Activated CD8-positive, alpha-beta memory T cell treated with anti-CD3 and anti-CD28 coated beads, Interleukin-2, amount 50 U/mL, for 4 hours (primary cell): ENCODE results near the gene HSPG2.

ENCODE experiments used
- DNase-seq: peaks from one replicate; pipeline ENCODE4 v3.0.0-alpha.2; 2020

HSPG2 gene

GRCh38 chr1:21859669-21860179, 77.4 kb downstream of the HSPG2 start:
- DNase-seq: no peak

DNA sequence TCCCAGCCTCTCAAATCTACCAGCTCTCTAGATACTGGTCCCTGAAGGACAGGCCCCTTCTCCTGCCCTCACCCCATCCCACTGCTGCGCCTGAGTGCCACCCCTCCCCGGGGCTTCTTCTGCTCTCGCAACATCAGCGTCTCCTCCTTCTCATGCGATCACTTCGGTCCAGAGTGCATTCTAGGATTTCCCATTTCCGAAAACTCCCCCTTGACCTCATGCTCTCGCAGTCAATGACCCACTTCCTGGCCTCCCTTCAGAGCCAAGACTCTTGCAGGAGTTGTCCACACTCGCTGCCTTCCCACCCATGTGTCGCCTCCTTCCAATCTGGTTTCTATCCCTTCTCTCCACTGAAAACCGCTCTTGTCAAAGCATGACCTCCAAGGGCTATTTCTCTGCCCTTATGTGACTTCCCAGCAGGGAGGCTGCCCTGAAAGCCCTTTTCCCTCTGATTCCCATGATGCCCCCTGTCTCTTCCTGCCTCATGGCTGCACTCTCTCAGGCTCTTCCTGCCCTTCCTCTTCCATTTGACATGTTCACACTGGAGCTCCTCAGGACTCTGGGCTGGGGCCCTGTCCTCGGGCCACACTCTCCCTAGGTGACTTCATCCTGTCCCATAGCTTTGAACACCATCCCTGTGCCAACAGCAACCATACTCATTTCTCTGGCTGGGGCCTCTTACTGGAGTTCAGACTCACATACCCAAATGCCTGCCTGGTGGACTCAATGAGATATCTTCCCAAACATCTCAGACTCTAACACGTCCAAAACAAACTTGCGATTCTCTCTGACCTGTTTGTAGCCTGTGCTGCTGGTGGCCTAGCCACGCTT, 79.1 kb downstream of the HSPG2 start:
- DNase-seq: no peak

GRCh38 chr1:21857142-21857839, 79.8 kb downstream of the HSPG2 start:
- no peak for DNase-seq

DNA sequence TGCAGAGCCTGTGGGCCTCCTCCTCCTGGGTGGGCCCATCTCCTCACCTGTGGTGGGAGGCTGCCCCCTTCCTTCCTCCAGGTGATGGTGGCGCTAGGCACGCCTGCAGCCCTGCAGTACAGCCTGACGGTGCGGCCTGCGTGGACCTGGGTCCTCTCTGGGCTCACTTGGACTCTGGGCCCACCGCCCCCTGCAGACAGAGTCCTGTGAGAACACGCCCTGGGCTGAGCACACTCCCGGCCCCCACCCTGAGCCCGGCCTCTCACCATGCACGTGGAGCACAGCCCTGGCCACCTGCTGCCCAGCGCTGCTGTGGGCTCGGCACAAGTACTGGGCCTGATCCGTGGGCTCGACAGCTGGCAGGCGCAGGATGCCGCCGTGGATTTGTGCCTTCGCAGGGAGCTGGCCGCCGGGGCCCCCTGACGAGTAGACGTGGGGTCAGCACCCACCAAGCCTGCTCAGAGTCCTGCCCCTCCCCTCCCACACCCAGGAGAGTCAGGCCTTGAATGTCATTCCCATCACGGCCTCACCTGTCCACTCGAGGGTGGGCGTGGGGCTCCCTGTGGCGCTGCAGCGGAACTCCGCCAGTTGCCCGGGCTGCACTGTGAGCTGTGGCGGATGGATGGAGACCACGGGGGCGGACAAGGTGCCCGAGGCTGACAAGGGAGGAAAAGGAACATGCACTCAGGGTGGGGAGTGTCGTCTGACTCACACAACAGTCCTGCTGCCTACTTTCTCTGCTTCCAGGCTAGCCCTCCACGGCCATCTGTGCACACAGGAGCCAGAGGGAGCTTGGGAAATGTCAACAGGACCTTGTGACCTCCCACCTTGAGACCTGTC, 81.6 kb downstream of the HSPG2 start:
- DNase-seq: no peak

DNA sequence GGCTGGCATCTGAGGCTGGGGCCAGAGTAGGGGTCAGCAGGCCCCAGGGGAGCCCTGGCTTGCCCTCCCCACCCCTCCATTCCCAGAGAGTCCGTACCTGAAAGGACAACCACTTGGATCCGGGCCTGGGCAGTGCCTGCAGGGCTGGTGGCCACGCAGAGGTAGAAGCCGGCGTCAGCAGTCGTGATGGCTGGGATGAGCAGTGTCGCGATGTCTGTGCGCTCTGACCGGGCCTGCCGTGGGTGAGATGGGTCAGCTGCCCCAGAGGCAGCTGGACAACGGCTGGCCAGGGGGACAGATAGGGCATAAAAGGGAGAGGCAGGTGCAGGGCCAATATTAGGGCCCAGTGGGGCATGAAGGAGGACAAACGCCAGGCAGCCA, 82.4 kb downstream of the HSPG2 start:
- no peak for DNase-seq

DNA sequence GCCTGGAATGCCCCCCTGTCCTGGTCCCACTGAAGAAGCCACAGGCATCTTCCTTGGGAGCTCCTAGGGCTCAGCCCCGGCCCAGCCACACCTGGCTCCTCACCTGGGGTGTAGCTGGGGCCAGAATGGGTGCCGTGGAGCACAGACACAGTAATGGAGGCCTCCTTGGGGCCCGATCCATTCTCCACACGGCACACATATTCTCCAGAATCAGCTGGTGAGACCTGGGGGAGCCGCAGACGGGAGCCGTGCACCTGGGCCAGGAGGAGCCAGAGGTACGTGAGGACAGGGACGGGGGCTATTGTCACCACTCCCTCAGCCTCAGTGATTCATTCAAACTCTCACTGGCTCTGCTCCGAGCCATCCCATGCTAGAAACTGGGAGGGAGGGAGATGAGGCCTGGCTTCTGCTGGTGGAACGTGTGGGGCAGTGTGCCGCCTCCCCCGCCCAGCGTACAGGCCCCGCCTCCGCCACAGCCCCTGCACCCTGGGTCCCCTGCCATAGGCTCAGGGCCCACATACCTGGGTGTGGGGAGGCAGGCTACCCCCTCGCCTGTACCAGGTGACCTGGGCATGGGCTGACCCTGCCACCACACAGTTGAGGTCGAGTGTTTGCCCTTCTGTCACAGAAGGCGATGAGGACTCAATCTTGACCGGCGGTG, 82.9 kb downstream of the HSPG2 start:
- no peak for DNase-seq

GRCh38 chr1:21853131-21853427, 84.0 kb downstream of the HSPG2 start:
- DNase-seq: no peak

DNA sequence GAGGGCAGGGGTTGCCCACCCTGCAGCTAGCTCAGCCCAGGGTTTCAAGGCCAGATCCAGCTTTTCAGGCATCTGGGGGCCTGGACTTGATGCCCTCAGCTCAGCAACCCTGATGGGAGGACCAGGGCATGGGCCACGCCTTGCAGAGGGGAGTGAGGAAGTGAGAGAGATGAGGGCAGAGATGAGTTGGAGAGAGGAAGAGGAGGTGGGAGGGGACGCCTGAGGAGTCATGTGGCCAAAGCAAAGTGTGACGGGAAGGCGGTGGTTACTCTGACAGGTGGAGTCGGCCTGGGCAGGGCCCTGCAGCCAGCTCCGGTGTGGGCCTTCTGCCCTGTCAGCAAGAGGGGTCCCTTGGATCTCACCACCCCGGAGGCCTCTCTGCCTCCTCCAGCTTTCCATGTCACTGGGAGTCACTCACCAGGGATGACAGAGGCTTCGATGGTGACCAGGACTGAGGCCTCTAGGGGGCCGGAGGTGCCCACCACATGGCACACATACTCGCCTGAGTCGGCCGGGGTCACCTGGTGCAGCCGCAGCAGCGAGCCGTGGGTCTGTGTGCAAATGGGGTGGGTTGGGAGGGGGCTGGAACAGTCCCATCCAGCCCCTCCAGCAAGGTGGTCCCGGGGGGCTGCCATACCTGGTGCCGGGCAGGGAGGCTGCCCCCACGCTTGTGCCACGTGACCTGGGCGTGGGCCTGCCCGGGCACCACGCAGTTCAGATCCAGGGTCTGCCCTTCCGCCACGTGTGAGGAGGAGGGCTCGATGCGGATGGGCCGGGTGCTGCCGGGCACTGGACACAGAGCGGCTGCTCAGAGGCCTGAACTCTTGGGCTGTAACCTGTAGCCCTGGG, 84.6 kb downstream of the HSPG2 start:
- no peak for DNase-seq

GRCh38 chr1:21851430-21852250, 85.5 kb downstream of the HSPG2 start:
- DNase-seq: no peak

GRCh38 chr1:21849909-21850576, 87.1 kb downstream of the HSPG2 start:
- no peak for DNase-seq

DNA sequence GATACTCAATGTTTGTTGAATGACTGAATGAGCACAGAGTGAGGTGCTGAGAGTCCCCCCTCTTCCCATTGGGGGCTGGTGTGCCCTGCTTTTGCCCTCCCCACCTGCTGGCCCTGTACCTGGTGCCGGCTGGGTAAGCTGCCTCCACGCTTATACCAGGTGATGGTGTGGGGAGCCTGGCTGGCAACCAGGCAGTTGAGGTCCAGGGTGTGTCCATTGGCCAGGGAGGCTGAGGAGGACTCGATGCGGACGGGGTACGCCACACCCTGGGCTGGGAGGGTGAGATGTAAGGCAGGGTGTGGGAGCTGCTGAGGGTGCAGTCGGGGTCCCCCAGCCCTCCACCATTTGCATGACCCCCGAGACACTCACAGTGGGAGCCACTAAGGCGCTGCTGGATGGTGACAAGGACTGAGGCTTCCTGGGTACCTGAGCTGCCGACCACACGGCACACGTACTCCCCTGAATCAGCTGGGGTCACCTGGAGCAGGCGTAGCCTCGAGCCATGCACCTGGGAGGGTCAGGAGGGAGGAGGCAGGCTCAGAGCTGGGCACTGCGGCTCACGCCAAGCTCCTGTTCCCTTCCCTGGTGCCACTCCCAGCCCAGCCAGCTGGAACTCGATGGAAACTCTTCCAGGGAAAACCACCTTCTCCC, 88.5 kb downstream of the HSPG2 start:
- DNase-seq: no peak

DNA sequence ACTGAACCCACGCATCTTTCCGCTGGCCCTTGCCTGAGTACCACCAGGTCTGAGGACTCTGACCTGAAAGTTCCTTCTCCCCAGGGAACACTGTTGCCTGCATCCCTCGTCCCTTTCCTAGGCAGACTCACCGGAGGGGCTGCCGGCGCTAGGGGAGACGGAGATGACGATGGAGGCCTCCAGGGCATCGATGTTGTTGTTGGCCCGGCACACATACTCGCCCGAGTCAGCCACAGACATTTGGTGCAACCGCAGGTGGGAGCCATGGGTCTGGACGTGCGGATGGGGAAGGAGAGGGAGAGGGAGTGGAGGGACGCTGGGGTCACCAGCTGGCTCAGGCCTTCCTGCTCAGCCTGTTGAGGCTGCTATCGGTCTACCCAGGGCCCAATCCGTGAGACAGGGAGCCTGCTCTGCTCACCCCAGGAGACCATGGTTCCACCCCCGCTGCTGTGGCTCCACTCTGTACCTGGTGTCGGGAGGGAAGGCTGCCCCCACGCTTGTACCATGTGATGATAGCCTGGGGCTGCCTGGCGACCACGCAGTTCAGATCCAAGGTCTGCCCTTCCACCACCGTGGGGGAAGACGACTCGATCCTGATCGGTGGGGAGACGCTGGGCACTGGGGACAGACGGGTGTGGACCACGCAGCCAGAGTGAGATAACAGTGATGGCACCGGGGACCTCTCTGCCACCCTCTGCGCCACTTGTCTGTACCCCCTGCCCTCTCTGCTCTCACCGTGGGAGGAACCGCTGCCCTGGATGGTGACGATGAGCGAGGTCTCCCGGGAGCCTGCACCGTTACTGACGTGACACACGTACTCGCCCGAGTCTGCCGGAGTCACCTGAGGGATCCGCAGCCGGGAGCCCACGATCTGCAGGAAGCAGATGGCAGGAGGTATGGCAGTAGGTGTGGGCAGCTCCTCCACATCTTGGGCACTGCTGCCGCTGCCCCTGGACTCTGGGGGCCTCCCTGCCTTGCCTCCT, 89.6 kb downstream of the HSPG2 start:
- no peak for DNase-seq

- no peak for DNase-seq
These were observed 91.2 kb downstream of the HSPG2 start for GRCh38 chr1:21845646-21846641.

DNA sequence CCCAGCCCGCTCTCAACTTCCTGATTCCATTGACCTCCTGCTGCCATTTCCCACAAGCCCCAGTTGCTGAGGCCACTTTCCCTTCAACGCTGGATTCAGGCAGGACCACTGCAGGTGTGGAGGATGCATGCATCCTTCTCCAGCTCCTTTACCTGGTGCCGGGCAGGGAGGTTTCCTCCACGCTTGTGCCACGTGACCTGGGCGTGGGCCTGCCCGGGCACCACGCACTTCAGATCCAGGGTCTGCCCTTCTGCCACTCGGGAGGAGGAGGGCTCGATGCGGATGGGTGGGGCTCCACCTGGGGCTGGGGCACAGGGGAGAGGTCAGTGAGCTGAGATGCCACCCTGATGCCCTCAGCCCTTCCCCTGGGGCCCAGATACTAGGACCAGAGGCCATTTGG, 93.1 kb downstream of the HSPG2 start:
- no peak for DNase-seq

- DNase-seq: no peak
These were observed 93.9 kb downstream of the HSPG2 start for GRCh38 chr1:21843208-21843607.

GRCh38 chr1:21842606-21843162, 94.4 kb downstream of the HSPG2 start:
- DNase-seq: peak; percentile 6

GRCh38 chr1:21841852-21842466, 95.2 kb downstream of the HSPG2 start:
- no peak for DNase-seq
